ENCODE measurements around the gene SELENOW.
"Not testable (repeated sequence)": the region's sequence is repeated elsewhere in the genome, so short reads cannot be mapped to it uniquely, and the experiment has no call there.

SELENOW gene

DNA sequence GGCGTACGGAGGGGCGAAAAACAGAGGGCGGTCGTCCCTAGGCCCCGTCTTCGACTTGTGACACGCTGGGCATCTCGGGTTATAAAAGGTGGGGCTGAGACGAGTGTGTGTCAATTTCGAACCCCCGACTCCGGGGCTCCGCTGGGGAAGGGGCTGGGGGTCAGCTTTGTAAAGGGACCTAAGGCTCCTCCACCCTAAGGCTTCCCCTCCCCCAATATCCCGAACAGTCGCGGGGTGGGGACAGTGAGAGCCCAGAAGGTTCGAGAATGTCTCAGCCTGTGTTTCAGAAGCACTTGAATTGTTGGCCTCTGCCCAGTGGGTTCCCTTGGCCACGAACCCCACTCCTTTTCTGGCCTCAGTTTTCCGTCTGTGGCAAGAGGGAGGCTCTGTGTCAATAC is 450 bp downstream of the SELENOW start:
- Mint-ChIP-seq H3K36me3 (ENCODE audit: insufficient read depth) (peaks cover 18% of the 10 kb centered on the region), H3K9me3 (no peaks in the 10 kb centered on the region), H3K4me3 (peak overlapping the region; percentile 95), H3K27me3 (no peaks in the 10 kb centered on the region), H3K4me1 (peaks cover 28% of the 10 kb centered on the region), H3K27ac (ENCODE audit: low read depth) (peak overlapping the region; percentile 91)
- DNase-seq (ENCODE audit: low spot score in 2 of 2) (no peak), ATAC-seq (replicated peaks; ENCODE audit: extremely low read depth, poor library complexity, severe bottlenecking) (peak; percentile 35)

DNA sequence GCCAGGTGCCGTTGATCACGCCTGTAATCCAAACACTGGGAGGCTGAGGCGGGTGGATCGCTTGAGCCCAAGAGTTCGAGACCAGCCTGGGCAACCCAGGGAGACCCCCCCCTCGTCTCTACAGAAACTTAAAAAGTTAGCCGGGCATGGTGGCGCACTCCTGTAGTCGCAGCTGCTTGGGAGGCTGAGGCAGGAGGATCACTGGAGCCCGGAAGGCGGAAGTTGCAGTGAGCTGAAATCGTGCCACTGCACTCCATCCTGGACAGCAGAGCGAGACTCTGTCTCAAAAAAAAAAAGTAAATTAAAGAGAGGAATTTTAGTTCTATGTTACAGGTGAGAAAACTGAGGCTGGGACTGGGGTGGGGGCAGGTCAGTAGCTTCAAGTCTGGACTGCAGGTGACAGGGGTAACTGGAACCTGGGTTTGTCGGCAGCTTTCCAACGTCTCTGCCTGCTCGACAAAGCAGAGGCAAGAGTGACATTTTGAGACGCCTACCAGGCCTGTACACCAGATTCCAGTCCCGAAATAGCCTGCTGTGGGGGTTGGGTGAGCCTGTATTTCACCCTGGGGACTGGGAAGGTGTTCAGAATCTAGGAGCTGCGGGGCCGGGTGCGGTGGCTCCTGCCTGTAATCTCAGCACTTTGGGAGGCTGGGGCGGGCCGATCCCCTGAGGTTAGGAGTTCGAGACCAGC is 1.2 kb downstream of the SELENOW start:
- peak overlapping the region; percentile 95 for H3K4me3 Mint-ChIP-seq
- no peak for ATAC-seq (replicated peaks; ENCODE audit: extremely low read depth, poor library complexity, severe bottlenecking)
- DNase-seq (ENCODE audit: low spot score in 2 of 2), result no peak
- peaks cover 28% of the 10 kb centered on the region for H3K4me1 Mint-ChIP-seq
- peak overlapping the region; percentile 91 for H3K27ac Mint-ChIP-seq (ENCODE audit: low read depth)
- no peaks in the 10 kb centered on the region for H3K27me3 Mint-ChIP-seq
- peaks cover 24% of the 10 kb centered on the region for H3K36me3 Mint-ChIP-seq (ENCODE audit: insufficient read depth)
- no peaks in the 10 kb centered on the region for H3K9me3 Mint-ChIP-seq

DNA sequence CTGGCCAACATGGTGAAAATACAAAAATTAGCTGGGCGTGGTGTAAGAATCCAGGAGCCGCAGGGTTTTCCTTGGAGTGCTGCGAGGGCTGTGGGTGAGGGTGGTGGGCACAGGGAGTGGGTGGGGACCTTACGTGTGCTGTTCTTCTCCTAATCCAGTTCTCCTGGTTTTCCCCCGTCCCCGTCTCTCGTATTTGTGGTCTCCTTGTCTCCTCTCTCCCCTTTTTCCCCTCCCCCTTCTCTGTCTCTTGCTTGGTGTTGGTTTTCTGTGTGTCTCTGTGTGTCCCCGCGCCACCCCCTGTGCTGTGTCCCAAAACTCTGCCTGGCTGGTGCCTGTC is 1.7 kb downstream of the SELENOW start:
- Mint-ChIP-seq H3K4me1 (peaks cover 28% of the 10 kb centered on the region), H3K4me3 (peak overlapping the region; percentile 95)
- ATAC-seq (replicated peaks; ENCODE audit: extremely low read depth, poor library complexity, severe bottlenecking), result no peak

DNA sequence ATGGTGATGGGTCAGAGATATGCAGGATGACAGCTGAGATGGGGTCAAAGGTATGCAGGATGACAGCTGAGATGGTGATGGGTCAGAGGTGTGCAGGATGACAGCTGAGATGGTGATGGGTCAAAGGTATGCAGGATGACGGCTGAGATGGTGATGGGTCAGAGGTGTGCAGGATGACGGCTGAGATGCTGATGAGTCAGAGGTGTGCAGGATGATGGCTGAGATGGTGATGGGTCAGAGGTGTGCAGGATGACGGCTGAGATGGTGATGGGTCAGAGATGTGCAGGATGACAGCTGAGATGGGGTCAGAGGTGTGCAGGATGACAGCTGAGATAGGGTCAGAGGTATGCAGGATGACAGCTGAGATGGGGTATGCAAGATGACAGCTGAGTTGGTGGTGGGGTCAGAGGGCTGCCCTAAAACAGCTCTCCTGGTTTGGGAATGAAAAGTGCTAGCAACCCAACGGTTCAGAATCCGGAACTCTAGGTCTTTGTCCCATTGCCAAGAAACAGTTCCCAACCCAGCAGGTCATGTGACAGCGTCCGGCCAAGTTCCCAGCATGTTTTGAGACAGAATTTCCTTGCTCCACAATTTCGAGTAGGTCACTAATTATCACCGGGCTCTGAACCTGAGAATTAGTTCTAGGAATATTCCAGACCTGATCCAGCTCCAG is 3.2 kb downstream of the SELENOW start:
- DNase-seq (ENCODE audit: low spot score in 2 of 2) (no peak), ATAC-seq (replicated peaks; ENCODE audit: extremely low read depth, poor library complexity, severe bottlenecking) (no peak)
- Mint-ChIP-seq H3K27me3 (no peaks in the 10 kb centered on the region), H3K4me3 (no peak overlapping the region), H3K4me1 (peaks cover 28% of the 10 kb centered on the region), H3K36me3 (ENCODE audit: insufficient read depth) (peaks cover 28% of the 10 kb centered on the region), H3K9me3 (no peaks in the 10 kb centered on the region), H3K27ac (ENCODE audit: low read depth) (no peak overlapping the region)

More for the DNA sequence above, 1.7 kb downstream of the SELENOW start:
- H3K27ac Mint-ChIP-seq (ENCODE audit: low read depth), result peak overlapping the region; percentile 73
- no peaks in the 10 kb centered on the region for H3K9me3 Mint-ChIP-seq
- H3K27me3 Mint-ChIP-seq, result no peaks in the 10 kb centered on the region
- peaks cover 27% of the 10 kb centered on the region for H3K36me3 Mint-ChIP-seq (ENCODE audit: insufficient read depth)
- no peak for DNase-seq (ENCODE audit: low spot score in 2 of 2)

DNA sequence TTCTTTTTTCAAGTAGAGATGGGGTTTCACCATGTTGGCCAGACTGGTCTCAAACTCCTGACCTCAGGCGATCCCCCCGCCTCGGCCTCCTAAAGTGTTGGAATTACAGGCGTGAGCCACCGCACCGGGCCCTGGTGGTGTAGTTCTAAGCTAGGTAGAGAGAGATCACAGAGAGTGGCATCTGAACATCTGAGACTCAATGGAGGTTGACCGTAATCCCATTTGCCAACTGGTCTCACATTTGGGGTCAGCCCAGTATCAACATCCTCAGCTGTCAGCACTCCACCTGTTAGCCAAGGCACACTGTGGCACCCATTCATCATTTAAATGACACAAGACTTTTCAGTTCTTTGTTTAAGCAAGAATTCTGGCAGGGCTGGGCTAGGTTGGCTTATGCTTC is 8.1 kb downstream of the SELENOW start:
- H3K4me3 Mint-ChIP-seq, result no peak overlapping the region
- peaks cover 5% of the 10 kb centered on the region for H3K4me1 Mint-ChIP-seq
- ATAC-seq (replicated peaks; ENCODE audit: extremely low read depth, poor library complexity, severe bottlenecking), result no peak
- no peaks in the 10 kb centered on the region for H3K9me3 Mint-ChIP-seq
- DNase-seq (ENCODE audit: low spot score in 2 of 2), result no peak
- no peak overlapping the region for H3K27ac Mint-ChIP-seq (ENCODE audit: low read depth)
- H3K36me3 Mint-ChIP-seq (ENCODE audit: insufficient read depth), result peaks cover 21% of the 10 kb centered on the region
- no peaks in the 10 kb centered on the region for H3K27me3 Mint-ChIP-seq

DNA sequence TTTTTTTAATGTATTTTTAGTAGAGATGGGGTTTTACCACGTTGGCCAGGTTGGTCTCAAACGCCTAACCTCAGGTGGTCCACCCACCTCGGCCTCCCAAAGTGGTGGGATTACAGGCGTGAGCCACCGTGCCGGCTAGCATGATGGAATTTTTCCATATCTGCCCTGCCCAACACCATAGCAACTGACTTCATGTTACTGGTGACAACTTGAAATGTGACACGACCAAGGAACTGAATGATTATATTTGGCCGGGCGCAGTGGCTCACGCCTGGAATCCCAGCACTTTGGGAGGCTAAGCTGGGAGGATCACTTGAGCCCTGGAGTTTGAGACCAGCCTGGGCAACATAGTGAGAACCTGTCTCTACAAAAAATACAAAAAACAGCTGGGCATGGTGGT is 8.8 kb downstream of the SELENOW start:
- not testable (repeated sequence) for H3K27ac Mint-ChIP-seq (ENCODE audit: low read depth)

DNA sequence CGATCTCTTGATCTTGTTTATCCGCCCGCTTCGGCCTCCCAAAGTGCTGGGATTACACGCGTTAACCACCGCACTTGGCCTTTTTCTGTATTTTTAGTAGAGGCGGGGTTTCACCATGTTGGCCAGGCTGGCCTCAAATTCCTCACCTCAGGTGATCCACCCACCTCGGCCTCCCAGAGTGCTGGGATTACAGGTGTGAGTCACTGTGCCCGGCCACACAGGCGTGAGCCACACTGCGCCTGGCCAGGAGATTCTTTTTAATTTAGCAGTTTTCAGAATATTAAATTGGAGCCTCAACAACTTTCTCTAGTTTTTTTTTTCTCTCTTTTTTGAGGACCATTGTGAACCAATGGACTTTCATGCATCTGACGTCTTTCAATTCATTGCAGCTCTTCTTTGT is 11.3 kb downstream of the SELENOW start:
- DNase-seq (ENCODE audit: low spot score in 2 of 2); H3K4me3 Mint-ChIP-seq; H3K27me3 Mint-ChIP-seq; ATAC-seq (replicated peaks; ENCODE audit: extremely low read depth, poor library complexity, severe bottlenecking); H3K4me1 Mint-ChIP-seq; H3K27ac Mint-ChIP-seq (ENCODE audit: low read depth); H3K36me3 Mint-ChIP-seq (ENCODE audit: insufficient read depth); H3K9me3 Mint-ChIP-seq: not testable (repeated sequence)

More for the DNA sequence above, 8.8 kb downstream of the SELENOW start:
- not testable (repeated sequence) for H3K4me3 Mint-ChIP-seq; DNase-seq (ENCODE audit: low spot score in 2 of 2); ATAC-seq (replicated peaks; ENCODE audit: extremely low read depth, poor library complexity, severe bottlenecking); H3K9me3 Mint-ChIP-seq; H3K27me3 Mint-ChIP-seq; H3K4me1 Mint-ChIP-seq
- H3K36me3 Mint-ChIP-seq (ENCODE audit: insufficient read depth), result peaks cover 17% of the 10 kb centered on the region

DNA sequence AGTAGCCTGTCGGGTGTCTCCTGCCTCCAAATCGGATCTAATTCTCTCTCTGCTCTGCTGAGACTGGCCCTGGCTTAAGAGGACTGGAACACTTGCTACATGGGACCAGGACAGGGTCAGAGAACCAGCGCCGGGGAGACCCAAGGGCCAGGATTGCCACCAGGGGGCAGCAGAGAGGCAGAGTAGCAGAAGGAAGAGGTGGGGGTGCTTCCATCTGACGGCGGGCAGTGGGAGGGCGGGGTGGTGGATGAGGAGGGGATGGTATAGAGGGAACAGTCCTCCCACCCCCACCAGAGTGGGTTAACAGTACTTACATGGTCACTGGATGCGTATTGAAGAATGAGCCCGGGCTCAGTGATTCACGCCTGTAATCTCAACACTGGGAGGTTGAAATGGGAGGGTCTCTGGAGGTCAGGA is 11.9 kb downstream of the SELENOW start:
- peaks cover 2% of the 10 kb centered on the region for H3K36me3 Mint-ChIP-seq (ENCODE audit: insufficient read depth)
- no peaks in the 10 kb centered on the region for H3K9me3 Mint-ChIP-seq
- H3K4me1 Mint-ChIP-seq, result peaks cover 5% of the 10 kb centered on the region
- no peak overlapping the region for H3K27ac Mint-ChIP-seq (ENCODE audit: low read depth)
- ATAC-seq (replicated peaks; ENCODE audit: extremely low read depth, poor library complexity, severe bottlenecking) (no peak), DNase-seq (ENCODE audit: low spot score in 2 of 2) (peak; percentile 52 to 79)
- no peaks in the 10 kb centered on the region for H3K27me3 Mint-ChIP-seq
- H3K4me3 Mint-ChIP-seq, result no peak overlapping the region

DNA sequence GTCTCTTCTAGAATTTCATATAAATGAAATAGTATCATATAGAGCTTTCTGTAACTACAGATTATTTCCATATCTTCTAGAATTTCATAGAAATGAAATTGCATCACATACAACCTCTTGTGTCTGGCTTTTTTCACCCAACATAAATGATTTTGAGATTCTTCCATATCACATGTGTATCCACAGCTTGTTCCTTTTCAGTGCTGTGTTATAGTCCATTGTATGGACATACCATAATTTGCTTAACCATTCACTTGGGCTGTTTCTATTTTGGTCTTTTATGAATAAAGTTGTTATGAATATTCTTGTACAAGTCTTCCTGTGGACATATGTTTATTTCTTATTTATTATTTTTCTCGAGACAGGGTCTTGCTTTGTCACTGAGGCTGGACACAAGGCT is 14.1 kb downstream of the SELENOW start:
- DNase-seq (ENCODE audit: low spot score in 2 of 2), result no peak
- peaks cover 5% of the 10 kb centered on the region for H3K4me1 Mint-ChIP-seq
- no peak overlapping the region for H3K4me3 Mint-ChIP-seq
- no peak overlapping the region for H3K27ac Mint-ChIP-seq (ENCODE audit: low read depth)
- no peak for ATAC-seq (replicated peaks; ENCODE audit: extremely low read depth, poor library complexity, severe bottlenecking)
- H3K27me3 Mint-ChIP-seq, result peaks cover under 1% of the 10 kb centered on the region
- H3K36me3 Mint-ChIP-seq (ENCODE audit: insufficient read depth), result peaks cover 2% of the 10 kb centered on the region
- no peaks in the 10 kb centered on the region for H3K9me3 Mint-ChIP-seq

DNA sequence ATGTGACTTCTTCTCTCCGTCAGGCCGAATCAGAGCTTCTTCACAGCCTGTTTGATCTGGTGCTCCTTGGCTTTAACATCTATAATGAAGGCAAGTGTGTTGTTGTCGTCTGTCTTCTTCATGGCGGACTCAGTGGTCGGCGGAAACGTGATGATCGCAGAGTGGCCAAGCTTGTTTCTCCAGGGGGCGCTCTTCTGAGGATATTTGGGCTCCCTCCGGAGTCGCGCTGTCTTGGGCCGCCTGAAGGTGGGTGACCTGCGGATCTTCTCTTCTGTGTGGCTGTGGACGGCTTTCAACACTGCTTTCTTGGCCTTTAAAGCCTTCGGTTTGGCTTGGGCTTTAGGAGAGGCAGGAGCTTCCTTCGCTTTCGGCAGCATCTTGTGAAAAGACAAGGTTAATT is 16.0 kb downstream of the SELENOW start:
- DNase-seq (ENCODE audit: low spot score in 2 of 2) (no peak), ATAC-seq (replicated peaks; ENCODE audit: extremely low read depth, poor library complexity, severe bottlenecking) (no peak)
- Mint-ChIP-seq H3K4me1 (peaks cover 5% of the 10 kb centered on the region), H3K27me3 (peaks cover 12% of the 10 kb centered on the region), H3K9me3 (no peaks in the 10 kb centered on the region), H3K27ac (ENCODE audit: low read depth) (no peak overlapping the region), H3K36me3 (ENCODE audit: insufficient read depth) (peaks cover 2% of the 10 kb centered on the region), H3K4me3 (no peak overlapping the region)

DNA sequence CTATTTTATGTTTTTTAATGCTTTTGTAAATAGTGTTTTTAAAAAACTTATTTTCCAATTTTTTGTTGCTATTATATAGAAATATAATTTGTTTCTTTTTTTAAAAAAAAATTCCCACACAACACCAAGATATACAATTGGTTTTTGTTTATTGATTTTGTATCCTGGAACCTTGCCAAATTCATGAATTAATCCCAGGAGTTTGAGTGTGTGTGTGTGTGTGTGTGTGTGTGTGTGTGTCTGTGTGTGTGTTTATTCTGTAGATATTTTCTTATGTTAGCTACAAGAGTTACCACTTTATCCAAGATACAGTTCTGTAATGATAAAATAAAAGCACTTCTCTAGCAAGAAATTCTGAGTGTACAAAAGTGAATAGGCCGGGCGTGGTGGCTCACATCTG is 18.3 kb downstream of the SELENOW start:
- Mint-ChIP-seq H3K27ac (ENCODE audit: low read depth) (no peak overlapping the region), H3K36me3 (ENCODE audit: insufficient read depth) (no peaks in the 10 kb centered on the region), H3K4me3 (no peak overlapping the region), H3K9me3 (no peaks in the 10 kb centered on the region), H3K4me1 (no peaks in the 10 kb centered on the region), H3K27me3 (peaks cover 12% of the 10 kb centered on the region)
- ATAC-seq (replicated peaks; ENCODE audit: extremely low read depth, poor library complexity, severe bottlenecking) (no peak), DNase-seq (ENCODE audit: low spot score in 2 of 2) (no peak)

DNA sequence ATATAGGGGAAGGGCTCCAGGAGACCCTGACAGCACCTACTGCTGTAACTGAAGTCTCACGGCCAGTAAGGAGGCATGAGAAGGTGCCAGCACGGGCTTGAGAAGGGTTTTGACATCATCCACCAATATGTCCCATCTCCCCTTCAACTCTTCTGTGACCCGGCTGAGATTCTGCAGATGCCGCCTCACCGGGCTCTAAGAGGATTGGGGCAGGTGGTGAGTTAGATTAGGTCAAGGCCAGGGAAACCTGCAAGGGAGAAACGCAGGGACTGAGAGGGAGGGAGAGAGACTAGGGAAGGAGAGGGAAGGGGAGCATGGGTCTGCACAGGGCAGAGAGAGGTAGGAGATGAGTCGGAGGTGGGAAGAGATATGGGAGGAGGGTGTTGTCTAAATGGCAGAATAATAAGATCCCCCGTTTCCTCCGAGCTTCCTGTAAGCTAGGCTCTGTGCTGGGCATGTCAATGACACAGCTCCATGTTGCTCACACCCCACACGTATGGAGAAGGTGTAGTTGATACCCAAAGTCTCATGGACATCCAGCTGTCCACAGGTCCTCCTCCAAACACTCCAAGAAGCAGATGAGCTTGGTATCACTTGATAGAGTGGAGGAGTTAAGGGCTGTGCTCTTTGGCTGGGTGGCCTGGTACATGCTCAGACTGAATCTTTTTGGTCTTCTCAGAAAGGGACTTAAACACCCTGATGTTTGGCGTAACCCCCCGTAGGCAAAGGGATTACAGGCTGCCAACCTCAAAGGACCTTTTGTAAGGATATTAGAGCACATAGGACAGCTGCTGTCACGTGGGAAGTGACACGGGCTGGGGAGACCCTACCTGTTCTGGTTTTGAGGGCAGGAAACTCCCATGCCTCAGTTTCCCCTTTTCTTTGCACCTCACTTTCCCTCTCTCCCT is 19.7 kb downstream of the SELENOW start:
- Mint-ChIP-seq H3K4me3 (no peak overlapping the region), H3K9me3 (no peaks in the 10 kb centered on the region), H3K4me1 (no peaks in the 10 kb centered on the region), H3K27ac (ENCODE audit: low read depth) (no peak overlapping the region), H3K27me3 (peaks cover 12% of the 10 kb centered on the region), H3K36me3 (ENCODE audit: insufficient read depth) (no peaks in the 10 kb centered on the region)
- DNase-seq (ENCODE audit: low spot score in 2 of 2) (no peak), ATAC-seq (replicated peaks; ENCODE audit: extremely low read depth, poor library complexity, severe bottlenecking) (no peak)
